Globus pallidus (tissue), 1 donor: ENCODE results near the gene TAS2R42.

ENCODE experiments used
- DNase-seq: peaks from one replicate; pipeline ENCODE4 v3.0.0-alpha.2; 2015; ENCODE audit warnings: low spot score

TAS2R42 gene

DNA sequence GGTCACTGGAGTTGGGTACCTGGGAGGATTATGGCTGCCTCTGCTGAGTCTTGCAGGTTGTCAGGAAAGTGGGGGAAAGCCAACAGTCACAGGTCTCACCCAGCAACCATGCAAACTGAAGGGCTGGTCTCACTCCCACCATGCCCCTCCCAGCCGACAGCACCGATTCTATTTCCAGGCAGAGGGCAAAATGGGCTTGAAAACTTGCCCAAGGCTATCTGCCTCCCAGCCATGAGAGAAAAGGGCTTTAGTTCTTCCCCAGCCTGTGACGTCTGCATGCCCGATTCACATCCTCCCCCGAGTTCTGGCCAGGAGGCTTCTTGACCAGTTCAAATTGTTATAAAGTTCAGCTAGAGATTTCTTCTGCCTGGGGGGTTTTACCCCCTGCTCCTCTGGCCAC is 42.4 kb downstream of the TAS2R42 start:
- DNase-seq = no peak

GRCh38 chr12:11143352-11143751 is 43.4 kb downstream of the TAS2R42 start:
- DNase-seq = no peak

DNA sequence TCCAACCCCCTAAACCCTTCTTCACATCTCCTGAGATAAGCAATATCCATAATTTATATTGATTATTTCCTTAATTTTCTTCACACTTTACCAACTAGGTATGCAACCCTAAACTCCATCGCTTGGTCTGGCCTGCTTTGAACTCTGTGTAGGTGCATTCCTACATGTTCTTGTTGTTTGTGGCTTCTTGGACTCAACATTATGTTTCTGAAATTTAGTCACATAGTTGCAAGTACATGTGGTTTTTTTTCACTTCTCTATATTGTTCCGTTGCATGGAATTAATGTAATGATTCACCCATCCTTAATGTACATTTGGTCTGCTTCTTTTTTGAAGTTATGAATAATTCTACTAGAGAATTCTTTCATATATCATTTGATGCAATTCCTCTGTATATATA is 50.7 kb downstream of the TAS2R42 start:
- DNase-seq = no peak
